ENCODE data around the gene MRGPRG.

- no peak for TF ChIP-seq CTCF (conservative IDR thresholded peaks at IDR 0.05)
- no peak for TF ChIP-seq ZFX (IDR thresholded peaks at IDR 0.05)
Observed at GRCh38 chr11:3186166-3186953, 32.3 kb downstream of the MRGPRG start.

All from C4-2B (cell line).